ENCODE measurements around the gene ZNF628.
"Not testable (repeated sequence)": the region's sequence is repeated elsewhere in the genome, so short reads cannot be mapped to it uniquely, and the experiment has no call there.

The ZNF628 gene

DNA sequence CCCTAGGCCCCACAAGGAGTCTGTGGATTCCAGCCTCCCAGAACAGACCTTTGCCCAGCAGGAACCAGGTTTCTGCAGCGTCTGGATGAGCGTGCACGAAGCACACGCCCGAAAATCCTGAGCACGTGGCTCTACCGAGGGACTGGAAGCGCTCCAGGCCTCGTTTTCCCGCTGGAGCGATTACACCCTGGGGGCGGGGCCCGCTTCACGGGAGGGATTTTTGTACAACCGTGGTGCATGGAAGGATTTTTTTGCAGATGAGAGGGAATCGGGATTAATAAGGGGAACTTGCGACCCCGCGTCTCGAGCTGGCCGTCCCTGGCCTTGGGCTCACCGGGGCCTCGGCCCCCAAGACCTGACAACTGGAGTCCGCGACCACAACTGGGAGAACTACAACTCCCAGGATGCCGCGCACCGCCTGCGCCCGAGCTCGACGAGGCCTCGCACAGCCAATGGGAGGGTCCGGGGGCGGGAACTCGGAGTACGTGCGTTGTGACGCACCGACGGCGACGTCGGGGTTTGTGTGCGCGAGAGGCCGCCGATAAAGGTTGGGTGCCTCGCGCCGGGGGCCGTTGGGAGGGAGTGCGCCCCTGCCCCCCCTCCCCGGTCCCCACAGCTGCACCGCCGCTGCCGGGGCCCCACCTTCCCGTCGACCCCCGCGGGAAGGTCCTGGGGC lies at the start of gene ZNF628:
Gene ZNF628 (plus strand): TSS at position 518 of the 676 bp plus-strand sequence. CDS start 3,294 bp downstream, outside the sequence.
- DNase-seq (ENCODE audit: low read depth) = peak; percentile 97

DNA sequence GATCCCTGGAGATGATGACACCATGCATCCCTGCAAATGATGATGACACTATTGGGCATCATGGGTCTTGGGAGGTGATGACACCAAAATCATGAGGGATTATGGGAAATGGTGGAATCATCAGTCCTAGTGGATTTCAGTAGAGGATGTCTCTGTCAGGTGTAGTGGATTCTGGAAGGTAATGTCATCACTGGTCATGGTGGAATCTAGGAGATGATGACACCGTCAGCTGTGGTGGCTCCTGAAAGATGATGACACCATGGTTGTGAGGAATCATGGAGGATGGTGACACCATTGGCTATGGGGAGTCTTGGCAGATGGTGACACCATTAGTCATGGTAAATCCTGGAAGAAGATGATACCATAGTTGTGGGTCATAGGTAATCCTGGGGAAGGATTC lies 45.2 kb upstream of the ZNF628 start:
- no peak for DNase-seq (ENCODE audit: low read depth)

DNA sequence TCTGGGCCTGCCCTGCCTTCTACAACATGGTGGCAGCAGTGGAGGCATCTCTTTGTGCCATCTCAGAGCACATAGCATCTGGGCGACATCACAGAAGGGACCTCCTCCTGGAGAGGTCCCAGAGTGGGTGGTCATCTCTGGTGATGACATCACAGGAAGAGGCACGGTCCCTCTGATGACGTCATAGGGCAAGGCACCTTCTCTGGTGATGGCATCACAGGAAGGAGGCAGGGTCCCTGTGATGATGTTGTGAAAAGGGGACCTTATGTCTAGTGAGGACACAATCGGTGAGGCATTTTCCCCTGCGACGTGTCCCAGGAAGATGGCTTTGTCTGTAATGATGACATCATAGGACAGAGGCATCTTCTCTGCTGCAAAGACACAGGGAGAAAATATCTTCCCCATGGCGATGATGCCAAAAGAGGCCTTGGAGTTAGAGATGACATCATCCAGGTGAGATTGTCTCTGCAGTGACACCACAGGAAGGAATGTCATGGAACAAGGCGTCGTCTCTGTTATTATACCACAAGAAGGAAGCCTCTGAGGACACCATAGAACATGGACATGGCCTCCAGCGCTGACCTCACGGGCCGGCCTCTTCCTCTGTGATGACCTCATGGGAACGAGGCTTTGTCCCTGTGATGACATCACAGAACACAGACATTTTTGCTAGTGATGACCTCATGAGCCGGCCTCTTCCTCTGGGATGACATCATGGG lies 44.0 kb upstream of the ZNF628 start:
- DNase-seq (ENCODE audit: low read depth) = no peak

DNA sequence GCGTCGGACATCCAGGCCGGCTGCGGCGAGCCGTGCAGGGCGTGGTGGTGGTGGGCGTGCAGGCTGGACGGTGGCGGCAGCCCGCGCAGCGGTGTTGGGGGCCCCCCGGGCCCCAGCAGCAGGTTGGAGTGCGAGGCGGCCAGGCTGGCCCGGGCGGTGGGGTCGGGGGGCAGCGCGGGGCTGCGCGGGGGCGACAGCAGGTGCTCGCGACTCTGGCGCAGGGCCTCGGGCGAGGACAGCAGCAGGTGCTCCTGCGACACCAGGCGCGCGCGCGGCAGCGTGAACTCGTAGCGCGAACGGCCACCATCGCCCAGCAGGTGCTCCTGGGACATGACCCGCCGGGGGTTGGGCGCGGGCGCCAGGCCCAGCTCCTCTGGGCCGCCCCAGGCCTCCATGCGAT lies 43.1 kb upstream of the ZNF628 start:
- DNase-seq (ENCODE audit: low read depth) = no peak

DNA sequence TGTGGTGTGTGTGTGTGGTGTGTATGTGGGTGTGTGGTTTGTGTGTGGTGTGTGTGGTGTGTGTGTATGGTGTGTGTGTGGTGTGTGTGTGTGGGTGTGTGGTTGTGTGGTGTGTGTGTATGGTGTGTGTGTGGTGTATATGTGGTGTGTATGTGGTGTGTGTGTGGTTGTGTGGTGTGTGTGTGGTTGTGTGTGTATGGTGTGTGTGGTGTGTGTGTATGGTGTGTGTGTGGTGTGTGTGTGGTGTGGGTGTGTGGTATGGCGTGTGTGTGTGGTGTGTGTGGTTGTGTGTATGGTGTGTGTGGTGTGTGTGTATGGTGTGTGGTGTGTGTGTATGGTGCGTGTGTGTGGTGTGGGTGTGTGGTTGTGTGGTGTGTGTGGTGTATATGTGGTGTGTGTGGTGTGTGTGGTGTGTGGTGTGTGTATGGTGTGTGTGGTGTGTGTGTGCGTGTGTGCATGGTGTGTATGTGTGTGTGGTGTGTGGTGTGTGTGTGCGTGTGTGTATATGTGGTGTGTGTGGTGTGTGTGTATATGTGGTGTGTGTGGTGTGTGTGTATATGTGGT lies 42.0 kb upstream of the ZNF628 start:
- no peak for DNase-seq (ENCODE audit: low read depth)

DNA sequence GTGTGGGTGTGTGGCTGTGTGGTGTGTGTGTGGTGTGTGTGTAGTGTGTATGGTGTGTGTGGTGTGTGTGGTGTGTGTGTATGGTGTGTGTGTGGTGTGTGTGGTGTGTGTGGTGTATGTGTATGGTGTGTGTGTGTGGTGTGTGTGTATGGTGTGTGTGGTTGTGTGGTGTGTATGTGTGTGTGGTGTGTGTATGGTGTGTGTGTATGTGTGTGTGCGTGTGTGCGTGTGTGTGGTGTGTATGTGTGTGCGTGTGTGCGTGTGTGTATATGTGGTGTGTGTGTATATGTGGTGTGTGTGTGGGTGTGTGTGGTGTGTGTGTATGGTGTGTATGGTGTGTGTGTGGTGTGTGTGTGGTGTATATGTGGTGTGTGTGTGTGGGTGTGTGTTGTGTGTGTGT lies 41.4 kb upstream of the ZNF628 start:
- DNase-seq (ENCODE audit: low read depth) = no peak

DNA sequence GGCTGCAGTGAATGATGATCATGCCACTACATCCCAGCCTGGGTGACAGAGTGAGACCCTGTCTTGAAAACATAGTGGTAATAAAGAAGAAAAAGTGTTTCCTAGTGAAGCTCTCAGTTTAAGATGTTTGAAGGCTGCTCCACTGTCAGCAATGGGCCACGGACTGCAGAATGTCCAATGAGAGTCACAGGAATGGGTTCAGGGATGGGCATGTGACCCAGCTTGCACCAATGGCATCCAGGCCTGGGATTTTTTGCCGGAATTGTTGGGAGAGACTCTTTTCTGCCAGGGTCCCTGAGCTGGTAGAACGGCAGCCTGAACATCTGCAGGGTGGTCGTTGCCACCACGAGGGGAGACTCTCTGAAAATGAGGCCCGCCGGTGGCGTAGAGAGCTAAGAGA lies 39.6 kb upstream of the ZNF628 start:
- DNase-seq (ENCODE audit: low read depth) = no peak

DNA sequence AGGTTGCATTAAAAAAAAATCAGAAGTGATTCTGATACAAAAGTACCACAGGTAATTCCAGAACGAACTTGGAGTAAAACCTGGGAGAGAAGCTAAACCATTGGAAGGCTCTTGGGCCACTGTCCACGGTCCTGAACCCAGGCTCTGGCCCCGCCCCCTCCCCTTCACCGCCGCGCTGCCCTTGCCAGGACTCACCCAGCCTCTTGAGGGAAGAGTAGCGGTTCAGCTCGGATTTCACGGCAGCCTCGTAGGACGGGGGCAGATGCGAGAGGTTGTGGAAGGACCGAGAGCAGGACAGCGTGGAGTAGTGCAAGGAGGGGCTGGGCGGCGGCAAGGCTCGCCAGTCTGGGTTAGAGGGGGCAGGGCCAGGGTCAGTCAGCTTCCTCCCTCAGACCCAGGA lies 39.0 kb upstream of the ZNF628 start:
- no peak for DNase-seq (ENCODE audit: low read depth)

DNA sequence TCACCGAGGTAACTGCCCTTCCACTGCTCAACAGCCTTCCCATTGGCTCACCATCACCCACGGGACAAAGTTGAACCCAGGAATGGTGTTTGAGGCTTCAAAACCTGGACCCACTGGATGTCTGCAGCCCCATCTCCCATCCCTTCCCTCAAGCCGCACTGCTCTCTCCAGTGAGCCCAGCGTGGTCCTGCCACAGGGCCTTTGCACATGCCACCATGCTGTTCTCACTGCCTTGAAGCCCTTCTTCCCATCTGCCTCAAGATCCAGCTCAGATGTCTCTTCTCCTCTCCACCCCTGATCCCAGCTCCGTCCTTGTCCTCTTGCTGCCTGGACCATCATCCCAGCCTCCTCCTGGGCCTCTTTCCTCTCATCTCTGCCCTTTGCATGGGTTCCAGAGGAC lies 37.4 kb upstream of the ZNF628 start:
- no peak for DNase-seq (ENCODE audit: low read depth)

DNA sequence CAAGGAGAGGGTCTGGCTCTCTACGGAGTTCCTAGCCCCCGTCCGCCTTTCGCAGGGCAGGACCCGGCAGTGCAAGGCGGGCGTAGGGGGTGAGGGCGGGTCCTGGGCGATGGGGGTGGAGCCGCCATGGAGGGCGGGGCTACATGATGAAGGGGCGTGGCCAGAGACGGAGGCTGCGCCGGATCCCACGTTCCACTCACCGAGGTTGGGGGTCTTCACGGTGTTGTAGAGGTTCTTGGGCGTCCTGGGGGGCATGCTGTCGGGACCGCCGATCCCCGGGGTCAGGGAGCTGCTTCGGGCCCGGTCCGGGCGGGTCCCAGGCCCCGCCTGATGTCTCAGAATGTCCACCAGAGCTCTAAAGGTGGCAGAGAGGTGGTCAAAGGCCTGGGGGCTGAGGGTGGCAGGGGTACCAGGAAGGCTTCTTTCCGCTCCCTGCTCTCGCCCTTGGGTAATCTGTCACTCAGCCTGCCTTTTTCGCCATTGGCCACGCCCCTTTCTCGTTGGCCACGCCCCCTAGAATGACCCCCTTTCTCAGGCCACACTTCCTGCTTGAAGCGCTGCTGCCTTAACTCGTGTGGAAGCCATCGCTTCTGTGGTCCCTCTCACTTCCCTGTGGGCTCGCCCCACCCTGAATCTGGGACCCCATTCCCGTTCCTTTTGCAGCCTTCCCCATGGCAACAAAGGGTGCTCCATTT lies 35.9 kb upstream of the ZNF628 start:
- DNase-seq (ENCODE audit: low read depth) = no peak

DNA sequence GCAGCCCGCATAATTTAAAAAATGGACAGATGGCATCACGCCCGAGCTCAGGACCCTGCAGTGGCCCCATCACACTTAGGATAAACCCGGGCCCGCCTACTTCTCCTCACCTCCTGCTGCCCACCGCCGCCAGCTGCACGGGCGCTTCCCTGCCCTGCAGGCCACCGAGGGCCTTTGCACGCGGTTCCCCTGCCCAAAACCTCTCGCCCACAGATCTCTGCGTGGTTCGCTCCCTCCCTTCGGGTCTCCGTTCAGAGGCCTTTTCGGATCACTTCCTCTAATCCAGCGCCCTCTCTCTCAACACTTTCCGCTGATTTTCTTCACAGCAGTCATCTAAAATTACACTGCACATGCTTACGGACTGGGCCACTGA lies 35.1 kb upstream of the ZNF628 start:
- DNase-seq (ENCODE audit: low read depth) = no peak

DNA sequence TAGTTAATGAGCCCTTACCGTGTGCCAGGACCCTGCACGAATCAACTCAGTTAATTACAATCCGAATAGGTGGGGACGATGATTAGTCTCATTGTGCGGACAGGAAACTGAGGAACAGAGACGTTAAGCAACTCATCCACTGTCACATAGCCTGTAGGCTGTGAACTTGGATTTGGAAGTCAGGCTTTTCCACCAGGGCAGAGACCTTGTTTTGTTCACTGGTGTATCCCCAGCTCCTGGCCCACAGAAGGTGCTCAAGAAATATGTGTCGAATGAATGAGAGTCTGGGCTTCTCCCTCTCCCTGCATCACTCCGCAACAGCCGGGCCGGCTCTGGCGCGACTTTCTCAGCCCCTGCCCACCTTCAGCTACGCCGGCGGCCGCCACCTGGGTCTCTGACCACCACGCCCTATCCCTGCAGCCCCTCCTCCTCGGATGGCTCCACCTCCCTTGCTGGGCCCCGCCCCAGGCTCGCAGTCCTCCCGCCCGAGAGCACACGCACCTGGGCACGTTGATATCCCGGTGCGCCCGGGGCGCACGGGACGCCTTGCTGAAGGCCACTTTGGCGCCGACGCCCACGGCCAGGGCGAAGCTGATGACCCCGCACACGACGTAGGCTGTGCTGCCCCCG lies 34.6 kb upstream of the ZNF628 start:
- no peak for DNase-seq (ENCODE audit: low read depth)

DNA sequence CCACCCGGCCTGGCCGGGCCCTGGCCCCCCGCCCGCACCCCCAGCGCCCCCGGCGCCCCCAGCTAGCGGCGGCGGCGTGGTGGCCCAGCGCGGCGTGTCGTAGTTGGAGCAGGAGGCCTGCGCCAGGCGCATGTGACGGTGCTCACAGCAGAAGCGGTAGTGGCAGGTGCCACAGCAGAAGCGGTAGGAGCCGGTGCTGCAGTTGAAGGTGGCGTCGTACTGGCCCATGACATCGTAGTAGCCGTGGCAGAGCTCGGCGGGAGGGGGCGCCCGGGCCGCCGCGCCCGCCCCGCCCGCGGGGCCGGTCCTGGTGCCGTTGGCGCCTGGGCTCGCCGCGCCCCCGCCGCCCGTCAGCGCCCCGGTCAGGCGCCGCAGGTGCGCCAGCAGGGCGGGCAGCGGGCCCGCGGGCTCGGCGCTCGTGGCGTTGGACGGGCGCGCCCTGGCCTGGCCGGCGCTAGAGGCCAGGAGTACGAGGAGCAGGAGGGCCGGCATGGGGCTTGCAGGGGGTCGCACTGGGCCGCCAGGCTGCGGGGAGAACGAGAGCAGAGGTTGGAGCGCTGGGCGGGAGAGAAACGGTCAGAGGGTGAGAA lies 34.0 kb upstream of the ZNF628 start:
- DNase-seq (ENCODE audit: low read depth) = no peak

DNA sequence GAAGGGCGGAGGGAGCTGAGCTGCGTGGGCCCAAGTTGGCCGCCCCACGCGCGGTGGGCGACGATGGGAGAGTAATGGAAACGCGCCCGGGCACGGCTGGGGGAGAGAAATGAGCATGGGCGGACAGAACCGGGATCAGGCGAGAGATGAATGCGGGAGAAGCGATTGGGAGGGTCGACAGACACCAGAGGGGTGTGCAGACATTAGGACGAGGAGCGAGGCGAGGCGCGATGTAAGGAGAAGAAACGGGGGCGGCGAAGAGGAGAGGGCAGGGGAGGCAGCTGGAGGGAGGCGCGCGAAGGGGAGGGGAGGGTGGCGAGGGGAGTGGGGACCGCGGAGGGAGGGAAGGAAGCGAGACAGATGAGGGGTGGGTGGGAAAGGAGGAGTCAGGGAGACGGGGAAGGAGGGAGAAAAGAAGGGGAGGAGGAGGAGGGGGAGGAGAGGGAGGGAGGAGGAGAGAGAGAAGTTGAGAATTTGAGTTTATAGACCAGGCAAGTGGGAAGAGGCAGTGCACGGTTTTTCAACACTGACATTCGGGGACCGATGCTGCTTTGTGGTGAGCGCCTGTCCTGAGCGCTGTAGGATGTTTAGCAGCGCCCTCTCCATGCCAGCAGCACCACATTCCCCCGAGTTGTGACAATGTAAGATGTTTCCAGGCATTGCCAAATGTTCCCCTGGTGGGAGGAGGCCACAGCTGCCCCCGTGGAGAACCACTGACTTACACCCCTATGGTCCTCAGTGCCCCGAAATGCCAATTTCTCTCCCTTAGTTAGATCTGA lies 33.2 kb upstream of the ZNF628 start, which contains the start of gene SHISA7:
Gene SHISA7 (minus strand): TSS at position 256 of the 779 bp plus-strand sequence. CDS start 437 bp downstream, outside the sequence.
- no peak for DNase-seq (ENCODE audit: low read depth)

DNA sequence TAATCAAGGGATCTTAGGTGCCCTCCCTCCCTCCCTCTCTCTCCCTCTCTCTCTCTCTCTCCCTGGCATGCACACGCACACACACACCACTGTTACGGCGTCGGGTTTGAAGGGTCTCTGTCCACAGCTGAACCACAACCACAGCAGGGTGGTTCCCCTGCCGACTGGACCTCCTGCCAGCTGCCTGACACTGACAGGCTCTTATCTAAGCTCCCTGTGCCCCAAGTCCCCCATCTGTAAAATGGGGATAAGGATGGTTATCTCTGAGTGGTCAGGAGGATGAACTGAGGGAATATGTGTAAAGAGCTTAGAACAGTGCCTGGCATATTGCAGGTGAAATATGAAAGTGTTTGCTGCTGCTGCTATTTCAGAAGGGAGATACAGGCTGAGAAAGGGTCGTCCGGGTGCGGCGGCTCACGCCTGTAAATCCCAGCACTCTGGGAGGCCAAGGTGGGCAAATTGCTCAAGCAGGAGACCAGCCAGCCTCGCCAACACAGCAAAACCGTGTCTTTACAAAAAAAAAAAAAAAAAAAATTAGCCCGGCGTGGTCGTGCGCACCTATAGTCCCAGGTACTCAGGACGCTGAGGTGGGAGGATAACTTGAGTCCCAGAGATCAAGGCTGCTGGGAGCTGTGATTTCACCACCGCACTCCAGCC lies 32.5 kb upstream of the ZNF628 start:
- DNase-seq (ENCODE audit: low read depth) = no peak

DNA sequence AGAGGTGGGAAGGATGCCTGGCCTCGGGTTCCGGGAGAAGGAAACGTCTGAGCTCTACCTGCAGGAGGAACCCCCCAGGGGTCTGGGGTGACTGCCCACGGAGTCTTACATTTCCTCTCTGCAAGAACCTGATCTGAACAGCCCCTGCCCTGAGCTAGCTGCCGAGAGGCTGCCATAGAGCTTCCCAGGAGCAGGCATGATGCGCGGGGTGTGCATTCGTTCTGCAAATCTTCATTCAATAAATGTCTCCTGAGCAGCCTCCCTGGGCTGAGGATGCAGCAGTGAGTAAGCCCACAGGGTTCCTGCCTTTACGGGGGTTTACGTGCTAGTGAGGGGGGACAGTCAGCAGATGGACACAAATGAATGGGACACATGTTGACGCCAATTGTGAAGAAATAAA lies 31.8 kb upstream of the ZNF628 start:
- DNase-seq (ENCODE audit: low read depth) = no peak

DNA sequence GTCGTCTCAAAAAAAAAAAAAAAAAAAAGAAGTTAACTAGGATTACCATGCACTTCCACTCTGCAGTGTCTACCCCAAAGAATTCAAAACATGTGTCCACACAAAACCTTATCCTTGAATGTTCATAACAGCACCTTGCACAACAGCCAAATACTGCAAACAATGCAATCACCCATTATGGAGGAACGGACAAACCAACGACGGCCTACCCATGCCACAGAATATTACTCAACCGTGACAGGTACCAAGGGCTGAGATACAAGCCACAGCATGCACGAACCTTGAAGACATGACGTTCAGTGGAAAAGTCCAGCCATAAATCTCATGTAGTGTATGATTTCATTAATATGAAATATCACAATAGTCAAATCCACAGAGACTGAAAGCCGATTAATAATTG lies 30.4 kb upstream of the ZNF628 start:
- no peak for DNase-seq (ENCODE audit: low read depth)

DNA sequence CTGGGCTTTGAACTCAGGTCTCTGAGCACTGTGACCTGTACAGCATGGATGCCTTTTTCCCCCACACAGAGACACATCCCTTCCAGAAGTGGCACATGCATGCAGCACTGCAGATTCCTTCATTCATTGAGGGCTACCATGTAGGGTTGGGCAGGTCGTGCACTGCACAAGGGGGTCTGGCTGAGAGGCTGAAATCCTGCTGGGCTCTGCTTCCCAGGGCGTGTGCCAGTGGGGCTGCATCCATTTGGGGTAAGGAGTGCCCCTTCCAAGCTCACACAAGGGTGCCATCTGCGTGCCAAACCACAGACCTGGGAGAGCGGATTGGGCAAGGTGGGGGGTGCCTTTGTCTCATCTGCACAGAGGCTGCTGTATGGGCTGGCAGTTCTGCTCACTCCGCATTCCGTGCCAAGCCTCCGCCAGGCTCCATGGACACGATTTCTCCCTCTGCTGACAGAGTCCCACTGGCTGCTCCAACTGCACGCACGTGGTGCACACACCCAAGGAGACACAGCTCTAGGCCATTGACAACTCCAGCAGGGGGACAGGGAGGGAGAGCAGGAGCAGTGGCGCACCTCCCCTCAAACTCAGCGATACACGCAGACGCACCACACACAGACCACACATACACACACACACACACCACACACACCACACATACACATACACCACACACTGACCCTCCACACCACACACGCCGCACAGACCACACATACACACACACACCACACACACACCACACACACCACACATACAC lies 28.8 kb upstream of the ZNF628 start:
- DNase-seq (ENCODE audit: low read depth) = no peak

DNA sequence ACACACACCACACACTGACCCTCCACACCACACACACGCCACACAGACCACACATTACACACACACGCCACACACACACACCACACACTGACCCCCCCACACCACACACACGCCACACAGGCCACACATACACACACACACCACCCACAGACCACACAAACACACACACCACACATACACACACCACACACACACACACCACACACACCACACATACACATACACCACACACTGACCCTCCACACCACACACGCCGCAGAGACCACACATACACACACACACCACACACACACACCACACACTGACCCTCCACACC lies 28.3 kb upstream of the ZNF628 start:
- not testable (repeated sequence) for DNase-seq (ENCODE audit: low read depth)

DNA sequence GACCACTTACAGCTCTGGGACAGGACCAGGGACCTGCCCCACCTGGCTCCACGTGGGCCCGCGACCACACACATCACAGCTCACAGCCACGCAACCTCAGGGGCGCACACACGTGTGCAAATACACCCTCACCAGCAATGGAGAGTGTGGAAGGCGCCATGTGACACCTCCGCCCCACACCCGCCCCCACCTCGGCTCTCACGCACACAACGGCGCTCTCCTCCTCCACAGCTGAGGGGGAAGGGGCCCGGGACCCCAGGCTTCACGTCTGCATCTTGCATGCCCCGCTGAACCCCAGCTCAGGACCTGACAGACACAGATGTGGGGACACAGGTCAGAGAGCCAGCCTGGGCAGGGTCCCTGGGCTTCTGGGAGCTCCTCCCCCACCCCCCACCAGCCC lies 26.9 kb upstream of the ZNF628 start:
- no peak for DNase-seq (ENCODE audit: low read depth)
